Fibroblast of skin of back (primary cell): Measurements from ENCODE around the gene UCN3.
"Not testable (repeated sequence)": the region's sequence is repeated elsewhere in the genome, so short reads cannot be mapped to it uniquely, and the experiment has no call there.

Source experiments
- DNase-seq: peaks from one replicate; pipeline ENCODE4 v3.0.0-alpha.2; 2013

The UCN3 gene

DNA sequence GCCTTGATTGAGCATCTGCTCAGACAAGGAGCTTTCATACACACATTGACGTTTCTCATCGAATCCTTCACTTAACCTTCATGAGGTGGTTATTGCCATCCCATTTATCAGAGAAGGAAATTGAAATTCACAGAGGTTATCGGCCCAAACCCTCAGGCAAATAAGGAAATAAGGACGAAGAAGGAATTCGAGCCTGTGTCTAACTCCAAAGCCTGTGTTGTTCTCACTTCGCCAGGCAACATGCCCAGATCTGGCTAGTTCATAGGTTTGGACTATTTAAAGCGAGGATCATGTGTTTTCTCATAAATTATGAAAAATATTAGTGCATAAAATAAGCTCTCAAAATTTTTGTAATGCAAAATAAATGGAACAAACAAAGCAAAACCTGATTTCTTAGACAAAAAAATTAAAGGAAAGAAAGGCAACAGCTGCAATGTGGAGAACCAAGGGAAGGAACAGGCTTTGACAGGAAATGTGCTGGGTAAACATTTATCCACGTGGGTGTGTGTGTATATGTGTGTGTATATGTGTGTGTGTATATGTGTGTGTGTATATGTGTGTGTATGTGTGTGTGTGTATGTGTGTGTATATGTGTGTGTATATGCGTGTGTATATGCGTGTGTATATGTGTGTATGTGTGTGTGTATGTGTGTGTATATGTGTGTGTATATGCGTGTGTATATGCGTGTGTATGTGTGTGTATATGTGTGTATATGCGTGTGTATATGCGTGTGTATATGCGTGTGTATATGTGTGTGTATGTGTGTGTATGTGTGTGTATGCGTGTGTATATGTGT, 4.8 kb downstream of the UCN3 start:
- DNase-seq = no peak

DNA sequence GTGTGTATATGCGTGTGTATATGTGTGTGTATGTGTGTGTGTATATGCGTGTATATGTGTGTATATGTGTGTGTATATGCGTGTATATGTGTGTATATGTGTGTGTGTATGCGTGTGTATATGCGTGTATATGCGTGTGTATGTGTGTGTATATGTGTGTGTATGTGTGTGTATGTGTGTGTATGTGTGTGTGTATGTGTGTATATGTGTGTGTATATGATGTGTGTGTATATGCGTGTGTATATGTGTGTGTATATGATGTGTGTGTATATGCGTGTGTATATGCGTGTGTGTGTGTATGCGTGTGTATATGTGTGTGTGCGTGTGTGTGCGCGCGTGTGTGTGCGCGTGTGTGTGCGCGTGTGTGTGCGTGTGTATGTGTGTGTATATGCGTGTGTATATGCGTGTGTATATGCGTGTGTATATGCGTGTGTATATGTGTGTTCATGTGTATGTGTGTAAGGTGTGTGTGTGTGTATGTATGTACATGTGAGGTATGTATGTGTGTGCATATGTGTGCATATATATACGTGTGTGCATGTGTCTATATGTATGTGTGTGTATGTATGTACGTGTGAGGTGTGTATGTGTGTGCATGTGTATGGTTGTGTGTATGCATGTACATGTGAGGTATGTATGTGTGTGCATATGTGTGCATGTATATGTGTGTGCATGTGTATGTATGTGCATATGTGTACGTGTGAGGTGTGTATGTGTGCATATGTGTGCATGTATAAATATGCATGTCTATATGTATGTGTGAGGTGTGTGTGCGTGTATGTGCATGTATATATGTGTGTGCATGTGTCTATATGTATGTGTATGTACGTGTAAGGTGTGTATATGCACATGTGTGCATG, 6.0 kb downstream of the UCN3 start:
- no peak for DNase-seq

DNA sequence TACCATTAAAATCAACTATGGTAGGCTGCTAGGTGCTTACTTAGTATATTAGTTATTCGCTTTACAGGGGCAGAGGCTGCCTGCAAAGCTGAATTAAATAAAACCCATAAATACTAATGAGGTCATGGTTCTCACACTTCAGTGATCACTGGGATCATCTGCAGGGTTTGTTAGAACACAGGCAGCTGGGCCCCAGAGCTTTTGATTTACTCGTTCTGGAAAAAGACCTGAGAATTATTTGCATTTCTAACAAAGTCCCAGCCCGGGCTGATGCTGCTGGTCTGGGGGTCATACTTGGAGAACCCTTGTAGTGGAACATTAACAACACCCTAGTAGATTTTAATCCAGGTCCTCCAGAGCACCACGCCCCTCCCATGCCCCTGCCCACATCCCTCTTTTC, 8.5 kb downstream of the UCN3 start:
- no peak for DNase-seq

DNA sequence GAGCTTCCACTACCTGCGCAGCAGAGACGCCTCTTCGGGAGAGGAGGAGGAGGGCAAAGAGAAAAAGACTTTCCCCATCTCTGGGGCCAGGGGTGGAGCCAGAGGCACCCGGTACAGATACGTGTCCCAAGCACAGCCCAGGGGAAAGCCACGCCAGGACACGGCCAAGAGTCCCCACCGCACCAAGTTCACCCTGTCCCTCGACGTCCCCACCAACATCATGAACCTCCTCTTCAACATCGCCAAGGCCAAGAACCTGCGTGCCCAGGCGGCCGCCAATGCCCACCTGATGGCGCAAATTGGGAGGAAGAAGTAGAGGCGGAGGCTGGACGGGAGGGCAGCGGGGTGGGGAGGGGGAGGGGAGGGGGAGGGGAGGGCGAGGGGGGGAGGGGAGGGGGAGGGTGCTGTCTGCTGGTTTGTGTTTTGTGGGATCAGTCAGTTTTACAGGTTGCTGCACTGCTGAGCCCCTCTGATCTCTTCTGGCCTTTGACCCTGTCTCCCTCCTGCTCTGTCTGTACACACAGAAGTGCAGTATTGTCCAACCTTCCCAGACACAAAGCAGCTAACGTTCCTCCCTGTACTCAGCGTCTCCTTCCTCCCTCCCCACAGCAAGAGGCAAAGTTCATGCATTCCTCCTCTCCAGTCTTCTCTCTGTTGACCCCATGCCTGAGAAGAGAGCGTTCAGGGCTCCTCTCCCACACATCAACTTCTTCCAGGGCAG, 9.3 kb downstream of the UCN3 start:
- no peak for DNase-seq

DNA sequence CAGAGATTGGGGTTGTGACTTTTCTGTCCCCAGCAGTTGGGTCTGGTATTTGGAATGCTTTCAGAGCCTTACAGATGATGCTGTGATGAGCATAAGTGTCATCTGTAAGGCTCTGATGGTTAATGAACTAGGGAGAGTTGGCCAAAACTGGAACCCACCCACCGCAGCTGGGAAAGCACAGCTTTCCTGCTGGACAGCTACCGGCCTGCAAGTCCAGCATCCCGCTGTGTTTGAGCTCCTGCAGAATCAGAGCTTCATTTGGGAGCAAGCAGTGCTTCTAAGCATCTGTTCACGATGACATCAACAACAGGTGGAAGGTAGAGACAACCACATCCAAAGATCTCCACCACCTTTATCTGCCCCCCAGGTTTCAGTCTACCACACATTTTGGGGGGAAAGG, 11.7 kb downstream of the UCN3 start:
- DNase-seq = no peak

DNA sequence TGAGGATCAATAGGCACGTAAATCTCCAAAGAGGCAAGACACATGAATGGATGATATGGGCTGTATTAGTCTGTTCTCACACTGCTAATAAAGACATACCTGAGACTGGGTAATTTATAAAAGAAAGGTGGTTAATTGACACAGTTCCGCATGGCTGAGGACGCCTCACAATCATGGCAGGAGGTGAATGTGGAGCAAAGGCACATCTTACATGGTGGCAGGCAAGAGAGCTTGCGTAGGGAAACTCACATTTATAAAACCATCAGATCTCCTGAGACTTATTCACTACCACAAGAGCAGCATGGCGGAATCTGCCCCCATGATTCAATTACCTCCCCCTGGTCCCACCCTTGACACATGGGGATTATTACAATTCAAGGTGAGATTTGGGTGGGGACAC, 14.4 kb downstream of the UCN3 start:
- not testable (repeated sequence) for DNase-seq

DNA sequence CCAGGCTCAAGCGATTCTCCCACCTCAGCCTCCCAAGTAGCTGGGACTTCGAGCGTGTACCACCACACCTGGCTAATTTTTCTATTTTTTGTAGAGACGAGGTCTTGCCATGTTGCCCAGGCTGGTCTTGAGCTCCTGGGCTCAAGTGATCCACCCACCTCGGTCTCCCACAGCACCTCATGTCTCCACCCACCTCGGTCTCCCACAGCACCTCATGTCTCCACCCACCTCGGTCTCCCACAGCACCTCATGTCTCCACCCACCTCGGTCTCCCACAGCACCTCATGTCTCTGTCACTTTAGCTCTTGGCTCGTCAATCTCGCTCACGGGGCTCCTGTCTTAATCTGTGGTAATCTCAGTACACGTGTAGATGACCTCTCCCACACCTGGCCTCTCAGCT, 15.6 kb downstream of the UCN3 start:
- DNase-seq = not testable (repeated sequence)

DNA sequence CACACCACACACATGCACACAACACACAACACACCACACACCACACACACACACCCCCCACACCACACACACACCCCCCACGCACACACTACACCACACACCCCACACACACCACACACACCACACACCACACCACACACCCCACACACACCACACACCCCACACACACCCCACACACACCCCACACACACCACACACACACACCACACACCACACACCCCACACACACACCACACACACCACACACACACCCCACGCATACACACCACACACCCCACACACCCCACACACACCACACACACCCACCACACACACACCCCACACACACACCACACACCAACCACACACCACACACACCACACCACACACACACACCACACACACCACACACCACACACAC, 16.4 kb downstream of the UCN3 start:
- DNase-seq = no peak

DNA sequence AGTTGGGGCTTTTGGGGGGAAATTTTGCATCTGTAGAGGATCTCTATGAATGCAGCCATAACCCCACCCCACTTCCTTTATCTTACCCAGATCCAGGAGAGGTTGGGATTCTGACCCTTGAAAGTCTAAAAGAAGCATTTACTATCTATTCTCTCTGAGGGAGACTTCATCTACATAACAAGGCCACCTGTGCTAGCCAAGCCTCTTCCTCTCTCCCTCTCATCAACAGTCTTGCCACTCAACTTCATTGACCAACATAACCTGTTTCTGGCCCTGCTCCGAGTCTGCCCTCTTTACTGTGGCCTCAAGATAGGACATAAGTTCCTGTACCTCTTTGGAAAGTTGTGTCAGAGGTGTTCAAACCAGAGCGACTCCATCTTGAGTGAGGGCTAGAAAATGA, 20.5 kb downstream of the UCN3 start:
- no peak for DNase-seq

DNA sequence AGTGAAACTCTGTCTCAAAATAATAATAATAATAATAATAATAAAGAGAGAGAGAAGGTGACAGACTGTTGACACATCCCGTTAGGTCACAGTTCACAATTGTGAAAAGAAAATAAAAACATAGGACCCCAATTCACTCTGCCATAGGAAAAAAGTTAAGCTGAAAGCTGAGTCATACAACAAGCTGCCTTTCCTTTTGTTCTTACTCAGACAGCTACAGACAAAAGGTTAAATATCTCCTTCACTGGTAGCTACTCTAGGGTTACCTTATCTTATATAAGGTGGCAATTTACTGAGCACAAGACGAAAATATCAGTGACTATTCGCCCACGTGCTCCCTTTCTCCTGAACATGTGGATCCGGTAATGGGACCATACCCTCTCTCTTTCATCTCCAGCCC, 22.4 kb downstream of the UCN3 start:
- DNase-seq = no peak

DNA sequence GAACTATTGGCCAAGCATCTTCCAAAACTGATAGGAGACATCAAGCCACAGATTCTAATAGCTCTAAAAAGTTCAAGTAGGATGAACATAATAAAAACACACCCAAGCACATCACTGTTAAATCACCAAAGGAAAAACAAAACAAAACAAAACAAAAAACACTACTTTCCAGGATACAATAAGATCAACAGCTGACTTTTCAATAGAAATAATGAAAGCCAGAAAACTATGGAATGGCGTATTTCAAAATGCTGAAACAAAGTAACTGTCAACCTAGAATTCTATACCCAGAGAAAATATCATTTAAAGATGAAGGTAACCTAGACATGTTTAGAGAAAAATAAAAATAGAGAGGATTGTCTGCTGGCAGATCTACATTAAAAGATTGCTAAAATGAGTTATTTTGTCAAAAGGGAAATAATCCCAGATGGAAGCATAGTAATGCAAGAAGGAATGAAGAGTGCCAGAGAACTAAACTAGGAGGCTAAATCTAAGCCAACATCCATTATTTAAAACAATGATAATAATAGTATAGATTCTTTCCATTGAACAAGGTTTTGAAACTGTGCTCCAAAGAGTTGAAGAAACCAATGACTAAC, 25.9 kb downstream of the UCN3 start:
- DNase-seq = no peak

DNA sequence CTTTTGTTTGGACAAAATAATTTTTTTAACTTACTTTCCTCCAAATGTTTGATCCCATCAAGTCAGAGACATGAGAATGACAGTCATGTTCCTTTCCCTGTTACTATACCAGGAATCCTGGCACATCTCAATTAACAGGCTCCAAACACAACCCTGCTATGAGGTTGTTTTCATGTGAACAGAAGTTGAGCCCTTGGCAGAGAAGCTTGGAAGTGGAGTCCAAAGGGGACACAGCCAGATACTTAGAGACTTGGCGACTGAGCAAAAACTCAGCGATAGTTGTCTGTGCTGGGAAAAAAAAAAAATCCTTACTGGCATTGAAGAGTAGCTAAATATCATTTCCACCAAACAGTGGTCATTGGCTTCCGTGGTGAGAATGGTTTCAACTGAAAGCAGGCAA, 27.0 kb downstream of the UCN3 start:
- DNase-seq = no peak

DNA sequence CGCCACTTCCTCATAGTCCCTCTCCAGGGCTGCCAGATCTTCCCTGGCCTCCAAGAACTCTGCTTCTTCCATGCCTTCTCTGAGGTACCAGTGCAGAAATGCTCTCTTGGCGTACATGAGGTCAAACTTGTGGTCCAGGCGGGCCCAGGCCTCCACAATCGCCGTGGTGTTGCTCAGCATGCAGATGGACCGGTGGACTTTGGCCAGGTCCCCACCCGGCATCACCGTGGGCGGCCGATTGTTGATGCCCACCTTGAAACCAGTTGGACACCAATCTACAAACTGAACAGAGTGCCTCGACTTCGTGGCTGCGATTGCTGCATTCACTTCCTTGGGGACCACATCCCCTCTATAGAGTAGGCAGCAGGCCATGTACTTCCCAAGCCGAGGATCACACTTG, 28.8 kb downstream of the UCN3 start:
- DNase-seq = no peak

DNA sequence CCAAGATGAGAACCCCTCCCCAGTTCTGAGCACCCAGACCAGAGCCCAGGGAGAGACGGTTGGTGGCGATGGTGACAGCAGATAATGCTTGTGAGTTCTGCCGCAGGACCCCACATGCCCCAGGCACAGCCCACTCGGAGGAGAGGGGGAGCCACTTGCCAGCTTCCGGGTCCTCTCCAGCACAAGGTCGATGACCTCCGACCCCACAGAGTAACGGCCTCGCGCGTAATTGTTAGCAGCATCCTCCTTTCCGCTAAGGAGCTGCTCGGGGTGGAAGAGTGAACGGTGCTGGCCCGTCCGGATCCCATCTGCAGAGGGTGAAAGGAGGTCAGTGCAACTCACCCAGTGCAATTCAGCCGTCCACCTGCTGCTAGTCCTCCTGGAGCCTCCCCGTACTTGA, 30.4 kb downstream of the UCN3 start:
- DNase-seq = no peak

DNA sequence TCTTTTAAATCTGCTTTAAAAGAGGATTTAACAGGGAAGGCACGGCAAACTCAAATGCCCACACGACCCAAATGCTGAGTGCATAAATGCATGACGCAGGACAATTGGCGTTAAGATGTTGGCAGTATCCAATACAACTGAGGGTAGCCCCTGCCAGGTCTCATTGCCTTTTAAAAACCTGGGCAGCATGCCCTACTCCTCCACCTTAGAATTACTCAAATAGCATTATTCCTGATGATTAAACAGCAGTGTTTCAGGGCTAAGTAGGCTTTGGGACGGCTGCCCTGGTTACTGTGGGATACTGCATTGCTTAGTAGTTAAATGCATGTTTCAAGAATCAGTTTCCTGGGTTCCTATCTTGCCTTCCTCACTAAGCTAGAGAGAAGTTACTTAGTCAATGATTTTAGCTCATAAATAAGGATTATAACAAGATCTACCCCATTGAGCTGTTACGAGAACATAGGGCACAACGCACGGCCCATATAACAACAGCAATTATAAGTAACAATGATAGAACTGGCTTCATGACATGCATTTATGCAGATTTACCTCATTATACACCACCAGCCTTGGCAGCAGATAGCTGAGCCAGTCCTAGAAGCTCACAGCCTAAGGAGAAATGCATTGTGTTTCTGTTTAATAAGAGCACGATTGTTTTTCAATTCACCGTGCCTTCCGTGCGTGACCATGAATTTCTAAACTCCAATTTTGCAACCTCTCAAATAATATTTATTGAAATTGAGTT, 32.0 kb downstream of the UCN3 start:
- no peak for DNase-seq

DNA sequence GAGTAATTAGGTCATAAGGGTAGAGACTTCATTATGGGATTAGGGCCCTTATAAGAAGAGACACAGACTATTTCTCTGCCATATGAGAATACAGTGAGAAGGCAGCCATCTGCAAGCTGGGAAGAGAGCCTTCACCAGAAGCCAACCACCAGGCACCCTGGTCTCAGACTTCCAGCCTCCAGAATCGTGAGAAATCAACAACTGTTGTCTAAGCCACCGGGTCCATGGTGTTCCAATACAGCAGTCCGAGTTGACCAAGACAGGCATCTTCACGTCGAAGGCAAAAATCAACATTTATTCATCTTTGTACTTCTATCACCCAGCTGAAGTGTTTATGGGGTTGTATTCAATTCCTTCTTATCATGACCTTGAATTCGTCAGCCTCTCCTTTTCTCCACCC, 34.6 kb downstream of the UCN3 start:
- no peak for DNase-seq

DNA sequence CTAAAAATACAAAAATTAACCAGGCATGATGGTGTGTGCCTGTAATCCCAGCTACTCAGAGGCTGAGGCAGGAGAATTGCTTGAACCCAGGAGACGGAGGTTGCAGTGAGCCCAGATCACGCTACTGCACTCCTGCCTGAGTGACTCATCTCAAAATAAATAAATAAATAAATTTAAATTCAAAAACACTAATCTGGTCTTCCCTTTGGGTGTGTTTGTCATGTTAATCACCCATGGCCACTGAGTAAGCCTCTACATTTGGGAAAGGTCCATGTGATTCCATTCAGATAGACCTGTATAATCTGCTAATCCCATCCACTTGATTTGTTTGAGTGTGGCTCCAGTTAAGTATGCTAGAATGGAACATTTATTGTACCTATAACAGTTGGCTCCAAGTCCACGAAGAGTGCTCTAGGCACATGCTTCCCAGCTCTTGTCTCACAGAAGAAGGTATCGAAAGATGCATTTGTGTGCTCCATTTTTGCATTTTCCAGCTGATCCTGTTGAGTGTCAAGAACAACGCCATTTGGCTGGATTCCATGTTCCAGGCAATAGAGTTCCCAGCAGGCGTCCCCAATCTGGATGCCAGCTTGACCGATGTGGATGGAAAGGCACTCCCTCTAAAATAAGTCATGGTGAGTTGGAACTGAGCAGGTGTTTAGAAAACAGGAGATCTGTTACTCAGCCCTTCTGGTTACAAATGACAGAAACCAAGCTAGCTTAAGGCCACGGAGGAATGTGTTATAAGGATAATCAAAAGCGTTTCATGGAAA, 35.9 kb downstream of the UCN3 start:
- no peak for DNase-seq

DNA sequence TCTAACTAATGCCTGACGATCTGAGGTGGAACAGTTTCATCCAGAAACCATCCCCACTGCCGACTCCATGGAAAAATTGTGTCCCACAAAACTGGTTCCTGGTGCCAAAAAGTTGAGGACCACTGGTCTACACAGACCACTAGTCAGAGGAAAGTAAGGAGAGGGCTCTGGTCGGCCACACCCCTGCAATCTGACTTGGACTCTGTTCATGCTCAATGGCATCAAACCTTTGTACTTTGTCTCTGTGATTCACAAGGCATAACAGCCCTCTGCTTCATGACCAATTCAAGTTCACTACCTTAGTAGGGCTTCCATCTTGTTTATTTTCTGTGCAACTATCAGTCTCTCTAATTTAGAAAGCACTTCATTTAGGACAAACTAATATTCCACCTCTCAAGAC, 38.0 kb downstream of the UCN3 start:
- no peak for DNase-seq

DNA sequence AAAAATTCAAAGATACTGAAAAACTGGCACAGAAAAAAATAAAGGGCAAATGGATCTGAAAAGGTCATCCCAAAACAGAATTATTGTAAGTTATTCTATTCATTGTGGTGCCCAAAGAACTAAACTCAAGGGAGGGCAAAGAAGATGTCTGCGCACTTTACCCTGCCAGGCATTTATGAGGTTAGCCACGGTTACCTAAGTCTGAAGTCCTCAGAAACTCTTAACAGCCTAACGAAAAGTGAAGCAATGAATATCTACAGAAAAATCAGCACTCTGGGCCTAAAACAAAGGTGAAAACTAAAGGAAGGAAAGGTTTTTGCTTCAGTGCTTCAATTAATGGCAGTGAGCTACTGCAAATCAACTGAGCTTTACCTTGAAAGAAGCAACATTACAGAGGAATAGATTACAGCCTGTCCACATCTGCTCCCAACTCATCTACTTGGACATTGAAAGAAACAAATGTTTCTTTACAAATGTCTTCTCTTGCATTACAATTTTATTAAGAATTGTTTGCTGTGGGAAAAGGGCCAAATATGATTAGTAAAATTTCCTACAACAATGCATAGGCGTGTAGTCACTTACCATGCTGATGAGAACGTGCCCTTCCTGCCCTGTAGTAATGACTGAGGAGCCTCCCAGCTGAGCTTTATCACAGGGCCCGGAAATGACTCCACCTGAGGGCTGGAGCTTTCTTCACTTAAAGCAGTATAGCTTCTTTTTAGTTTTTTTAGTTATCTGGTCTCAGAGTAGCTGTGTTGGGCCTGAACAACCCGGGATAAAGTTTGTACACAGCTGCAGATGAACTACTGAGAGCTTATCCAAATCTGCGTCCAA, 39.7 kb downstream of the UCN3 start, which contains the start of gene TUBAL3:
TSS of gene TUBAL3 (minus strand) at position 621 of the 834 bp plus-strand sequence. CDS start at position 585, 36 bp downstream.
- DNase-seq = no peak

DNA sequence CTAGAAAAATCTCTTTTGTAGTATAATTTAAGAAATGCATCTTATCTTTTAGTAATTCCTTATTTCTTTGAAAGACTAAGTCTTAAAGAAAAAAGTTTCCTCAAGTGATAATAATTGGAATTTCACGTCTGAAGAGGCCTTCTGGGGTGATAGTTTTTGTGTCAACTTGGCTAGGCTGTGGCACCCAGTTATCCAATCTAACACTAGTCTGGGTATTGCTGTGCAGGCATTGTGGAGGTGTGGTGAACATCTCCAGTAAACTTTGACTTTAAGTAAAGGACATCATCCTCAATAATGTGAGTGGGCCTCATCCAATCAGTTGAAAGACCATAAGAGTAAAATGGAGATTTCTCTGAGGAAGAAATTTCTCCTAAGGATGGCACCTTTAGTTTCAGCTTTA, 42.2 kb downstream of the UCN3 start:
- DNase-seq = no peak
